WTC11 (cell line): ENCODE measurements around the gene PDE6H. TPM values are rescaled to one million over a fixed set of nuclear protein-coding genes. Genes with fewer than 3 reads are reported as not detected.

Source experiments
- ATAC-seq: fragments of 200-7000 bp; cut with Tn5 transposase; 2 replicates; pipeline ENCODE4 v1.10.0; 2021; ENCODE audit warnings: mild to moderate bottlenecking, moderate library complexity
- CTCF ChIA-PET: fragments of 300-600 bp; sonication (Branson Sonifier 250); formaldehyde crosslinking; loops from one replicate; lab custom pipeline; 2021; ENCODE audit warnings: antibody characterized with exemption; lab: Charles Lee
- POLR2A ChIA-PET: fragments of 350-600 bp; sonication (Branson Sonifier 250); formaldehyde crosslinking; loops from one replicate; lab custom pipeline; 2021; ENCODE audit warnings: antibody characterized with exemption; lab: Charles Lee
- DNase-seq: peaks from one replicate; pipeline ENCODE4 v3.0.0; 2021; ENCODE audit warnings: low spot score
- H3K27ac Mint-ChIP-seq: 2 replicates; pipeline ENCODE4 v1.8.0; 2021; ENCODE audit warnings: mixed read lengths
- H3K27me3 Mint-ChIP-seq: 2 replicates; pipeline ENCODE4 v1.8.0; 2021; ENCODE audit warnings: low read depth, mild to moderate bottlenecking, moderate library complexity, mixed read lengths
- H3K36me3 Mint-ChIP-seq: 2 replicates; pipeline ENCODE4 v1.8.0; 2021; ENCODE audit warnings: mixed read lengths
- H3K4me1 Mint-ChIP-seq: 2 replicates; pipeline ENCODE4 v1.8.0; 2022; ENCODE audit warnings: mixed read lengths
- H3K4me3 Mint-ChIP-seq: 2 replicates; pipeline ENCODE4 v1.8.0; 2021; ENCODE audit warnings: mild to moderate bottlenecking, moderate library complexity, mixed read lengths
- H3K9me3 Mint-ChIP-seq: 2 replicates; pipeline ENCODE4 v1.8.0; 2021; ENCODE audit warnings: mixed read lengths
- ATF1 ChIP-seq: sonication (generic); formaldehyde crosslinking; IDR thresholded peaks from 2 replicates; pipeline ENCODE4 v1.8.1; 2023; ENCODE audit warnings: mild to moderate bottlenecking, moderate library complexity, missing genetic modification reagents
- E2F5 ChIP-seq: sonication (generic); formaldehyde crosslinking; IDR thresholded peaks from 2 replicates; pipeline ENCODE4 v1.8.1; 2022; ENCODE audit warnings: mild to moderate bottlenecking, moderate library complexity, missing genetic modification reagents
- ETV6 ChIP-seq: sonication (generic); formaldehyde crosslinking; IDR thresholded peaks from 2 replicates; pipeline ENCODE4 v1.8.1; 2022; ENCODE audit warnings: mild to moderate bottlenecking, missing genetic modification reagents
- GABPB1 ChIP-seq: sonication (generic); formaldehyde crosslinking; IDR thresholded peaks from 2 replicates; pipeline ENCODE4 v1.8.1; 2023; ENCODE audit warnings: mild to moderate bottlenecking, missing genetic modification reagents
- GTF2I ChIP-seq: fragments of 250-450 bp; sonication (Bioruptor Pico); conservative IDR thresholded peaks from 2 replicates; pipeline ENCODE4 v1.4.0; 2021; ENCODE audit warnings: mild to moderate bottlenecking
- JAZF1 ChIP-seq: fragments of 250-450 bp; sonication (Bioruptor Pico); IDR thresholded peaks from 2 replicates; pipeline ENCODE4 v1.9.0; 2021; ENCODE audit warnings: moderate library complexity, mild to moderate bottlenecking, inconsistent platforms
- KAT7 ChIP-seq: sonication (generic); formaldehyde crosslinking; IDR thresholded peaks from 2 replicates; pipeline ENCODE4 v1.8.1; 2023; ENCODE audit warnings: missing genetic modification reagents, mild to moderate bottlenecking, borderline replicate concordance
- NFATC4 ChIP-seq: fragments of 250-450 bp; sonication (Bioruptor Pico); IDR thresholded peaks from 2 replicates; pipeline ENCODE4 v1.9.0; 2021; ENCODE audit warnings: mild to moderate bottlenecking
- NFYB ChIP-seq: sonication (generic); formaldehyde crosslinking; conservative IDR thresholded peaks from 2 replicates; pipeline ENCODE4 v1.8.0; 2022; ENCODE audit warnings: low read depth, missing genetic modification reagents
- PRDM15 ChIP-seq: sonication (generic); formaldehyde crosslinking; IDR thresholded peaks from 2 replicates; pipeline ENCODE4 v1.8.0; 2022; ENCODE audit warnings: missing genetic modification reagents
- RELA ChIP-seq: sonication (generic); formaldehyde crosslinking; IDR thresholded peaks from 2 replicates; pipeline ENCODE4 v1.8.1; 2022; ENCODE audit warnings: missing genetic modification reagents, mild to moderate bottlenecking, borderline replicate concordance
- SP1 ChIP-seq: sonication (generic); formaldehyde crosslinking; conservative IDR thresholded peaks from 2 replicates; pipeline ENCODE4 v1.8.1; 2022; ENCODE audit warnings: missing genetic modification reagents
- TEAD1 ChIP-seq: sonication (generic); formaldehyde crosslinking; IDR thresholded peaks from 2 replicates; pipeline ENCODE4 v1.8.0; 2022; ENCODE audit warnings: mild to moderate bottlenecking, missing genetic modification reagents
- TEAD4 ChIP-seq: sonication (generic); formaldehyde crosslinking; IDR thresholded peaks from 2 replicates; pipeline ENCODE4 v1.8.0; 2022; ENCODE audit warnings: mild to moderate bottlenecking, missing genetic modification reagents
- ZBTB21 ChIP-seq: sonication (generic); formaldehyde crosslinking; IDR thresholded peaks from 2 replicates; pipeline ENCODE4 v1.8.1; 2023; ENCODE audit warnings: mild to moderate bottlenecking, missing genetic modification reagents, borderline replicate concordance
- ZNF263 ChIP-seq: sonication (generic); formaldehyde crosslinking; IDR thresholded peaks from 2 replicates; pipeline ENCODE4 v1.8.1; 2022; ENCODE audit warnings: low read depth, mild to moderate bottlenecking, moderate library complexity, missing genetic modification reagents
- ZNF423 ChIP-seq: fragments of 250-450 bp; sonication (Bioruptor Pico); IDR thresholded peaks from 2 replicates; pipeline ENCODE4 v2.1.2; 2022; ENCODE audit warnings: mild to moderate bottlenecking, moderate library complexity
- ZNF532 ChIP-seq: fragments of 250-450 bp; sonication (Bioruptor Pico); IDR thresholded peaks from 2 replicates; pipeline ENCODE4 v1.9.0; 2021; ENCODE audit warnings: mild to moderate bottlenecking, borderline replicate concordance
- ZSCAN18 ChIP-seq: fragments of 250-450 bp; sonication (Bioruptor Pico); IDR thresholded peaks from 2 replicates; pipeline ENCODE4 v2.1.2; 2022; ENCODE audit warnings: mild to moderate bottlenecking, moderate library complexity
- total RNA-seq: library from RNA; stranded (reverse); gene quantifications from 3 replicates; pipeline ENCODE4 v1.2.3, GENCODE V29; 2021

Gene PDE6H
- total RNA-seq, 1 experiment from 2014 or later, result not detected

- Mint-ChIP-seq H3K9me3 (no peaks in the 10 kb centered on the region), H3K36me3 (no peaks in the 10 kb centered on the region), H3K4me3 (no peak overlapping the region), H3K27me3 (no peaks in the 10 kb centered on the region), H3K4me1 (peaks cover 7% of the 10 kb centered on the region)
- no peak for ATAC-seq
- POLR2A ChIA-PET, result no interaction called here
- TF ChIP-seq GTF2I (CRISPR knock-in tag) (no peak), ZNF263 (CRISPR knock-in tag) (no peak), GABPB1 (CRISPR knock-in tag) (no peak), TEAD4 (CRISPR knock-in tag) (no peak), ZBTB21 (no peak), PRDM15 (CRISPR knock-in tag) (no peak), ZNF532 (CRISPR knock-in tag) (no peak), ATF1 (CRISPR knock-in tag) (no peak), KAT7 (CRISPR knock-in tag) (no peak), SP1 (CRISPR knock-in tag) (no peak), ZSCAN18 (CRISPR knock-in tag) (no peak), ETV6 (CRISPR knock-in tag) (no peak), TEAD1 (CRISPR knock-in tag) (no peak), NFATC4 (CRISPR knock-in tag) (no peak), JAZF1 (CRISPR knock-in tag) (no peak), NFYB (CRISPR knock-in tag) (no peak), RELA (CRISPR knock-in tag) (no peak), ZNF423 (CRISPR knock-in tag) (no peak), E2F5 (CRISPR knock-in tag) (no peak)
- TF ChIP-seq, all 79 proteins: peak for 0
- CTCF ChIA-PET, result interaction anchor here (1.7 kb wide), 1 partner anchor 10 kb away, joined by 6 read pairs; no protein-coding TSS in a partner anchor
- no peak for DNase-seq
- no peak overlapping the region for H3K27ac Mint-ChIP-seq
Measured at GRCh38 chr12:14946162-14946561, 26.7 kb upstream of the PDE6H start.
